ENCODE data around the gene PDGFD.

The PDGFD gene

GRCh38 chr11:103871923-103872551, 291.9 kb downstream of the PDGFD start:
- DNase-seq = no peak

- no peak for DNase-seq
These were observed 293.1 kb downstream of the PDGFD start for GRCh38 chr11:103870821-103871309.

DNA sequence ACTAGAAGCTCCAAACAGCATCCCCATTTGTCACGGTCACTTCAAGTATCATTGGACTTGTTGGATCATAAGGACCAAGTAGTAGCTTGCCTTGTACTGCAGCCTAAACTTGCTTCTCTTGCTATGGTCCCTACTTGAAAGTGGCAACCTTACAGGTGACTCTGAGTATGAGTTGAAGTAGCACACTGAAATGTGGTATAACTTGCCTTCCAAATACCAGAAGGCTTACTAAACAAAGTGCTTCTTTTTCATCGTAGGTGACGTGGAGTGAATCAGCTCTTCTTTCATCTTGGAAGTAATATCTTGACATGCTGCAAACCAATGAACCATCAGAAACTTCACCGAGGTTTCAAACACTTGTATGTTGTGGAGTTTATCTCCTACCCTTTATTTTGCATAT, 296.5 kb downstream of the PDGFD start:
- no peak for DNase-seq

DNA sequence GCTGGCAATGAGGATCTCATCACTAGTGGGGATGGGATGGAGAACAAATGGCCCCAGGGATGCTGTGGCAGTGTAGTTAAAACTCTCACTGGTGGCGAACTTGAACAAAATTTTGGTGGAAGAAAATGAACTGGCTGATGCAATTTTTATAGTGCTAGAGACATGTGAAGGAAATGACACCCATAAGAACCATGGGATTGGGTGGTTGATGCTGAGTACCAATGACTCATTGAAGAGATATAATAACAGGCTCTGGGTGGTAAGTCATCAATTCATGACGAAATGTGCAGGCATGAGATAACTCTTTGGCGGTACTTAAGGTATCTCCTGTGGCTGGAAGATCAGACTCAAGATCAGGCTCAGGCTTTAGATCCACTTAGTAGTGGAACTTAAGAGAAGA, 300.4 kb downstream of the PDGFD start:
- no peak for DNase-seq

GRCh38 chr11:103862802-103863174, 301.2 kb downstream of the PDGFD start:
- no peak for DNase-seq

DNA sequence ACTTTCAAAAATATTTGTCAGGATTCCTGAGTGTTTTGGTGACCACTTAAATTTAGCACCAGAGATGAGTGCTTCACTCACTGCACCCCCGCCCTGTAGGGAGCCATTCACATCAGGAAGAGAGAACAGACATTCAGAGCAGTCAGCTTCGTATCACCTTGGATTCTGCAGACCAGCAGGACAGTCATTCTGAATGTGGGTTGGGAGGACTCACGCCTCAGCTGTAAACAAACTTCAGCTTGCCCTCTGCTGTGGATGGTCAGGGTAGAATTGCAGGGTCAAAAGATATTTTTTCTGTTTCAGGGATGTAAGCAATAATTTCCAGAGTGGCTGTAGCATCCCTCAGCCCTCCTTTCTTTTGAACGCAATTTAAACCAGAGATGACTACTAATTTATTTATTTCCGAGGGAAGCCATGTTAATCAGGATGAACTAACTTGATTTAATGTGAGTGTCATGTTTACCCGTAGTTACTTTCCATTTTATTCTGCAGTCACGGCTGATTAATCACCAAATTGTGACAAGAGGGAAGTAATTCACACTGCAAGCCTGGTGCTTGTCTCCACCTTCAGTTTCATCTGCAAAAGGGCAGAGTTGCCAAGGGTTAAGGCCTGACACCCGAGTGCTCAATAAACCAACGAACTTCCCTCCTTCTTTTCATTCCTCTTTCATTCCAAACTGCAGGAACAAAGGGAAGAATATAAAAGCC, 301.7 kb downstream of the PDGFD start:
- no peak for DNase-seq
